WTC11 (cell line): ENCODE results near the gene PRR12. TPM values are rescaled to one million over a fixed set of nuclear protein-coding genes. Genes with fewer than 3 reads are reported as not detected.

Experiments used
- ATAC-seq: fragments of 200-7000 bp; cut with Tn5 transposase; 2 replicates; pipeline ENCODE4 v1.10.0; 2021; ENCODE audit warnings: mild to moderate bottlenecking, moderate library complexity
- CTCF ChIA-PET: fragments of 300-600 bp; sonication (Branson Sonifier 250); formaldehyde crosslinking; loops from one replicate; lab custom pipeline; 2021; ENCODE audit warnings: antibody characterized with exemption; lab: Charles Lee
- POLR2A ChIA-PET: fragments of 350-600 bp; sonication (Branson Sonifier 250); formaldehyde crosslinking; loops from one replicate; lab custom pipeline; 2021; ENCODE audit warnings: antibody characterized with exemption; lab: Charles Lee
- DNase-seq: peaks from one replicate; pipeline ENCODE4 v3.0.0; 2021; ENCODE audit warnings: low spot score
- H3K27ac Mint-ChIP-seq: 2 replicates; pipeline ENCODE4 v1.8.0; 2021; ENCODE audit warnings: mixed read lengths
- H3K27me3 Mint-ChIP-seq: 2 replicates; pipeline ENCODE4 v1.8.0; 2021; ENCODE audit warnings: low read depth, mild to moderate bottlenecking, moderate library complexity, mixed read lengths
- H3K36me3 Mint-ChIP-seq: 2 replicates; pipeline ENCODE4 v1.8.0; 2021; ENCODE audit warnings: mixed read lengths
- H3K4me1 Mint-ChIP-seq: 2 replicates; pipeline ENCODE4 v1.8.0; 2022; ENCODE audit warnings: mixed read lengths
- H3K4me3 Mint-ChIP-seq: 2 replicates; pipeline ENCODE4 v1.8.0; 2021; ENCODE audit warnings: mild to moderate bottlenecking, moderate library complexity, mixed read lengths
- H3K9me3 Mint-ChIP-seq: 2 replicates; pipeline ENCODE4 v1.8.0; 2021; ENCODE audit warnings: mixed read lengths
- ATF1 ChIP-seq: sonication (generic); formaldehyde crosslinking; IDR thresholded peaks from 2 replicates; pipeline ENCODE4 v1.8.1; 2023; ENCODE audit warnings: mild to moderate bottlenecking, moderate library complexity, missing genetic modification reagents
- E2F1 ChIP-seq: sonication (generic); formaldehyde crosslinking; IDR thresholded peaks from 2 replicates; pipeline ENCODE4 v1.8.0; 2022; ENCODE audit warnings: mild to moderate bottlenecking, missing genetic modification reagents
- E2F4 ChIP-seq: sonication (generic); formaldehyde crosslinking; IDR thresholded peaks from 2 replicates; pipeline ENCODE4 v1.8.1; 2022; ENCODE audit warnings: low read depth, mild to moderate bottlenecking, moderate library complexity, missing genetic modification reagents, borderline replicate concordance
- GABPB1 ChIP-seq: sonication (generic); formaldehyde crosslinking; IDR thresholded peaks from 2 replicates; pipeline ENCODE4 v1.8.1; 2023; ENCODE audit warnings: mild to moderate bottlenecking, missing genetic modification reagents
- IRF1 ChIP-seq: sonication (generic); formaldehyde crosslinking; IDR thresholded peaks from 2 replicates; pipeline ENCODE4 v1.8.0; 2023; ENCODE audit warnings: missing genetic modification reagents
- IRF2 ChIP-seq: sonication (generic); formaldehyde crosslinking; IDR thresholded peaks from 2 replicates; pipeline ENCODE4 v1.8.0; 2022; ENCODE audit warnings: low read depth, missing genetic modification reagents, borderline replicate concordance
- JAZF1 ChIP-seq: fragments of 250-450 bp; sonication (Bioruptor Pico); IDR thresholded peaks from 2 replicates; pipeline ENCODE4 v1.9.0; 2021; ENCODE audit warnings: moderate library complexity, mild to moderate bottlenecking, inconsistent platforms
- MXD4 ChIP-seq: fragments of 250-450 bp; sonication (Bioruptor Pico); IDR thresholded peaks from 2 replicates; pipeline ENCODE4 v1.8.0; 2021; ENCODE audit warnings: mild to moderate bottlenecking, moderate library complexity, borderline replicate concordance
- NFATC4 ChIP-seq: fragments of 250-450 bp; sonication (Bioruptor Pico); IDR thresholded peaks from 2 replicates; pipeline ENCODE4 v1.9.0; 2021; ENCODE audit warnings: mild to moderate bottlenecking
- NFE2L1 ChIP-seq: sonication (generic); formaldehyde crosslinking; IDR thresholded peaks from 2 replicates; pipeline ENCODE4 v1.8.1; 2023; ENCODE audit warnings: missing genetic modification reagents
- NR2C2 ChIP-seq: sonication (generic); formaldehyde crosslinking; IDR thresholded peaks from 2 replicates; pipeline ENCODE4 v1.8.0; 2022; ENCODE audit warnings: mild to moderate bottlenecking, missing genetic modification reagents
- PREB ChIP-seq: sonication (generic); formaldehyde crosslinking; IDR thresholded peaks from 2 replicates; pipeline ENCODE4 v1.8.1; 2022; ENCODE audit warnings: mild to moderate bottlenecking, missing genetic modification reagents, moderate library complexity, borderline replicate concordance
- PRRX2 ChIP-seq: fragments of 250-450 bp; sonication (Bioruptor Pico); IDR thresholded peaks from 2 replicates; pipeline ENCODE4 v1.8.0; 2021; ENCODE audit warnings: mild to moderate bottlenecking
- RORB ChIP-seq: fragments of 250-450 bp; sonication (Bioruptor Pico); IDR thresholded peaks from 2 replicates; pipeline ENCODE4 v1.9.0; 2021; ENCODE audit warnings: mild to moderate bottlenecking
- SOX15 ChIP-seq: fragments of 250-450 bp; sonication (Bioruptor Pico); IDR thresholded peaks from 2 replicates; pipeline ENCODE4 v1.9.0; 2021; ENCODE audit warnings: mild to moderate bottlenecking
- SP1 ChIP-seq: sonication (generic); formaldehyde crosslinking; conservative IDR thresholded peaks from 2 replicates; pipeline ENCODE4 v1.8.1; 2022; ENCODE audit warnings: missing genetic modification reagents
- TEAD1 ChIP-seq: sonication (generic); formaldehyde crosslinking; IDR thresholded peaks from 2 replicates; pipeline ENCODE4 v1.8.0; 2022; ENCODE audit warnings: mild to moderate bottlenecking, missing genetic modification reagents
- ZBTB21 ChIP-seq: sonication (generic); formaldehyde crosslinking; IDR thresholded peaks from 2 replicates; pipeline ENCODE4 v1.8.1; 2023; ENCODE audit warnings: mild to moderate bottlenecking, missing genetic modification reagents, borderline replicate concordance
- ZNF138 ChIP-seq: sonication (generic); formaldehyde crosslinking; conservative IDR thresholded peaks from 2 replicates; pipeline ENCODE4 v1.8.1; 2022; ENCODE audit warnings: mild to moderate bottlenecking, moderate library complexity, missing genetic modification reagents
- ZNF396 ChIP-seq: fragments of 250-450 bp; sonication (Bioruptor Pico); IDR thresholded peaks from 2 replicates; pipeline ENCODE4 v1.8.0; 2021; ENCODE audit warnings: mild to moderate bottlenecking, moderate library complexity, borderline replicate concordance
- ZNF416 ChIP-seq: fragments of 250-450 bp; sonication (Bioruptor Pico); IDR thresholded peaks from 2 replicates; pipeline ENCODE4 v1.9.0; 2021; ENCODE audit warnings: mild to moderate bottlenecking, inconsistent platforms
- total RNA-seq: library from RNA; stranded (reverse); gene quantifications from 3 replicates; pipeline ENCODE4 v1.2.3, GENCODE V29; 2021
- TF ChIP-seq, protein P1 (sequence below): sonication (generic); formaldehyde crosslinking; IDR thresholded peaks from 2 replicates; pipeline ENCODE4 v1.8.1; 2022; ENCODE audit warnings: mild to moderate bottlenecking, moderate library complexity, missing genetic modification reagents
- TF ChIP-seq, protein P2 (sequence below): sonication (generic); formaldehyde crosslinking; IDR thresholded peaks from 2 replicates; pipeline ENCODE4 v1.8.0; 2022; ENCODE audit warnings: mild to moderate bottlenecking, missing genetic modification reagents
- TF ChIP-seq, protein P3 (sequence below): fragments of 200-600 bp; IDR thresholded peaks from 2 replicates; pipeline ENCODE4 v1.8.0; 2022; ENCODE audit warnings: antibody characterized with exemption

PRR12 gene
- total RNA-seq, 1 experiment from 2014 or later, result 86.1 TPM

- ChIA-PET POLR2A (interaction anchor here (0.5 to 1.1 kb wide), 2 partner anchors 15 to 65 kb away, joined by 3 to 5 read pairs; partner anchors contain the start of gene RRAS), CTCF (interaction anchor here (0.7 to 1.3 kb wide), 3 partner anchors 15 to 113 kb away, joined by 3 to 4 read pairs (median 3); partner anchors contain the start of gene RRAS)
- H3K27me3 Mint-ChIP-seq, result no peaks in the 10 kb centered on the region
- DNase-seq (no peak), ATAC-seq (peak; percentile 50; the same call in 1 of the 2 replicates)
- TF ChIP-seq TEAD1 (CRISPR knock-in tag) (no peak), SOX15 (CRISPR knock-in tag) (no peak), E2F4 (CRISPR knock-in tag) (no peak), JAZF1 (CRISPR knock-in tag) (no peak), SP1 (no peak), ZNF138 (CRISPR knock-in tag) (no peak), MXD4 (no peak), ATF1 (CRISPR knock-in tag) (no peak), GABPB1 (CRISPR knock-in tag) (no peak)
- TF ChIP-seq, protein P1, sequence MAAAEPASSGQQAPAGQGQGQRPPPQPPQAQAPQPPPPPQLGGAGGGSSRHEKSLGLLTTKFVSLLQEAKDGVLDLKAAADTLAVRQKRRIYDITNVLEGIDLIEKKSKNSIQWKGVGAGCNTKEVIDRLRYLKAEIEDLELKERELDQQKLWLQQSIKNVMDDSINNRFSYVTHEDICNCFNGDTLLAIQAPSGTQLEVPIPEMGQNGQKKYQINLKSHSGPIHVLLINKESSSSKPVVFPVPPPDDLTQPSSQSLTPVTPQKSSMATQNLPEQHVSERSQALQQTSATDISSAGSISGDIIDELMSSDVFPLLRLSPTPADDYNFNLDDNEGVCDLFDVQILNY (CRISPR knock-in tag), result no peak
- TF ChIP-seq, protein P2, sequence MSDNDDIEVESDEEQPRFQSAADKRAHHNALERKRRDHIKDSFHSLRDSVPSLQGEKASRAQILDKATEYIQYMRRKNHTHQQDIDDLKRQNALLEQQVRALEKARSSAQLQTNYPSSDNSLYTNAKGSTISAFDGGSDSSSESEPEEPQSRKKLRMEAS (CRISPR knock-in tag), result no peak
- H3K27ac Mint-ChIP-seq, result no peak overlapping the region
- no peaks in the 10 kb centered on the region for H3K4me1 Mint-ChIP-seq
- H3K4me3 Mint-ChIP-seq, result no peak overlapping the region
- H3K36me3 Mint-ChIP-seq, result peaks cover 33% of the 10 kb centered on the region
- H3K9me3 Mint-ChIP-seq, result no peaks in the 10 kb centered on the region
Measured at GRCh38 chr19:49624967-49625910, 34.3 kb downstream of the PRR12 start.

DNA sequence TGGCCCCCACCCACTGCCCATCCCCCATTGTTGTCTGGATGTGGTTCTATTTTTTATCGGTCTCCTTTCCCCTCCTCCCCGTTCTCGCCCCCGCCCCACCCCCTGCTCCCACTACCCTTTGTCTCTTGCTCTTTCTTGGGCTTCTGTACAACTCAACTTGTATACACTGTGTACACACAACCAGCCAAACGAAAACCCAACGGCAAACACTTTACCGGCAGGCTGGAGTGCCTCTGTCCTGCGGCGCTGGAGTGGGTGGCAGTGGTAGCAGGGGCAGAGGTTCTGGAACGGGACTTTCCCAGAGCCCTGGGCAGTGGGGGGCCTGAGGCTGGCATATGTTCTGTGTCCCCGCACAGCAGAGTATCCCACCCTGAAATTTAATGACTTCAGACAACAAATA, 35.2 kb downstream of the PRR12 start:
- no peak for ATAC-seq
- Mint-ChIP-seq H3K4me3 (no peak overlapping the region), H3K36me3 (peaks cover 33% of the 10 kb centered on the region), H3K27ac (no peak overlapping the region), H3K4me1 (peaks cover 7% of the 10 kb centered on the region), H3K27me3 (no peaks in the 10 kb centered on the region), H3K9me3 (no peaks in the 10 kb centered on the region)
- CTCF ChIA-PET, result interaction anchor here (0.7 kb wide), 1 partner anchor 114 kb away, joined by 3 read pairs; no protein-coding TSS in a partner anchor
- DNase-seq, result no peak
- POLR2A ChIA-PET, result no interaction called here
- TF ChIP-seq ZNF416 (CRISPR knock-in tag) (no peak), PREB (CRISPR knock-in tag) (no peak), IRF1 (CRISPR knock-in tag) (no peak), NFATC4 (CRISPR knock-in tag) (no peak), NFE2L1 (CRISPR knock-in tag) (no peak), IRF2 (CRISPR knock-in tag) (no peak), ZNF396 (no peak), PRRX2 (no peak), MXD4 (no peak), ZBTB21 (CRISPR knock-in tag) (no peak), NR2C2 (CRISPR knock-in tag) (no peak), E2F1 (no peak), RORB (CRISPR knock-in tag) (no peak), ZNF138 (CRISPR knock-in tag) (no peak)
- TF ChIP-seq, protein P2 (CRISPR knock-in tag), result no peak
- TF ChIP-seq, protein P3, sequence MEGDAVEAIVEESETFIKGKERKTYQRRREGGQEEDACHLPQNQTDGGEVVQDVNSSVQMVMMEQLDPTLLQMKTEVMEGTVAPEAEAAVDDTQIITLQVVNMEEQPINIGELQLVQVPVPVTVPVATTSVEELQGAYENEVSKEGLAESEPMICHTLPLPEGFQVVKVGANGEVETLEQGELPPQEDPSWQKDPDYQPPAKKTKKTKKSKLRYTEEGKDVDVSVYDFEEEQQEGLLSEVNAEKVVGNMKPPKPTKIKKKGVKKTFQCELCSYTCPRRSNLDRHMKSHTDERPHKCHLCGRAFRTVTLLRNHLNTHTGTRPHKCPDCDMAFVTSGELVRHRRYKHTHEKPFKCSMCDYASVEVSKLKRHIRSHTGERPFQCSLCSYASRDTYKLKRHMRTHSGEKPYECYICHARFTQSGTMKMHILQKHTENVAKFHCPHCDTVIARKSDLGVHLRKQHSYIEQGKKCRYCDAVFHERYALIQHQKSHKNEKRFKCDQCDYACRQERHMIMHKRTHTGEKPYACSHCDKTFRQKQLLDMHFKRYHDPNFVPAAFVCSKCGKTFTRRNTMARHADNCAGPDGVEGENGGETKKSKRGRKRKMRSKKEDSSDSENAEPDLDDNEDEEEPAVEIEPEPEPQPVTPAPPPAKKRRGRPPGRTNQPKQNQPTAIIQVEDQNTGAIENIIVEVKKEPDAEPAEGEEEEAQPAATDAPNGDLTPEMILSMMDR, result no peak
